Measurements from ENCODE around the gene TWNK.
"Not testable (repeated sequence)": the region's sequence is repeated elsewhere in the genome, so short reads cannot be mapped to it uniquely, and the experiment has no call there.

TWNK gene

GRCh38 chr10:101030496-101031127, 43.3 kb downstream of the TWNK start:
- DNase-seq (ENCODE audit: low read depth), result no peak

GRCh38 chr10:101031128-101031795, 43.9 kb downstream of the TWNK start, which contains the start of the genes PDZD7 and SFXN3:
Gene PDZD7, minus strand, starts transcription at chr10:101031129. Its CDS starts 910 bp downstream, at chr10:101030219.
Gene SFXN3, plus strand, starts transcription at chr10:101031234. Its CDS starts 3,461 bp downstream, at chr10:101034695.
- peak; percentile 94 for DNase-seq (ENCODE audit: low read depth)

- DNase-seq (ENCODE audit: low read depth), result peak; percentile 68
These were observed 44.7 kb downstream of the TWNK start for GRCh38 chr10:101031796-101032636.

- DNase-seq (ENCODE audit: low read depth), result peak; percentile 43
These were observed 45.4 kb downstream of the TWNK start for GRCh38 chr10:101032637-101033224.

GRCh38 chr10:101033276-101033675, 45.9 kb downstream of the TWNK start:
- DNase-seq (ENCODE audit: low read depth), result no peak

GRCh38 chr10:101034404-101034803, 47.1 kb downstream of the TWNK start:
- not testable (repeated sequence) for DNase-seq (ENCODE audit: low read depth)

GRCh38 chr10:101035314-101035713, 48.0 kb downstream of the TWNK start:
- no peak for DNase-seq (ENCODE audit: low read depth)

GRCh38 chr10:101035916-101036702, 48.8 kb downstream of the TWNK start:
- DNase-seq (ENCODE audit: low read depth), result no peak

- DNase-seq (ENCODE audit: low read depth), result no peak
These were observed 49.4 kb downstream of the TWNK start for GRCh38 chr10:101036726-101037125.

GRCh38 chr10:101038484-101038883, 51.1 kb downstream of the TWNK start:
- no peak for DNase-seq (ENCODE audit: low read depth)

- no peak for DNase-seq (ENCODE audit: low read depth)
These were observed 52.7 kb downstream of the TWNK start for GRCh38 chr10:101040061-101040460.

- DNase-seq (ENCODE audit: low read depth), result no peak
These were observed 53.5 kb downstream of the TWNK start for GRCh38 chr10:101040851-101041250.

- peak; percentile 52 for DNase-seq (ENCODE audit: low read depth)
These were observed 54.0 kb downstream of the TWNK start for GRCh38 chr10:101041252-101041761.

GRCh38 chr10:101042118-101042517, 54.8 kb downstream of the TWNK start:
- no peak for DNase-seq (ENCODE audit: low read depth)

- peak; percentile 79 for DNase-seq (ENCODE audit: low read depth)
These were observed 55.5 kb downstream of the TWNK start for GRCh38 chr10:101042667-101043362.

GRCh38 chr10:101043363-101043707, 56.0 kb downstream of the TWNK start:
- DNase-seq (ENCODE audit: low read depth), result no peak
